NCI-H1105 treated with DMSO at 0.1 percent for 48 hours (cell line): ENCODE measurements around the gene KIF26A.

Experiments used
- DNase-seq: peaks from one replicate; lab custom pipeline; 2025; lab: John Stamatoyannopoulos, UW

The KIF26A gene

GRCh38 chr14:104222396-104223036 lies 84.1 kb downstream of the KIF26A start:
- no peak for DNase-seq

GRCh38 chr14:104223101-104224041 lies 85.0 kb downstream of the KIF26A start:
- peak; percentile 19 for DNase-seq

DNA sequence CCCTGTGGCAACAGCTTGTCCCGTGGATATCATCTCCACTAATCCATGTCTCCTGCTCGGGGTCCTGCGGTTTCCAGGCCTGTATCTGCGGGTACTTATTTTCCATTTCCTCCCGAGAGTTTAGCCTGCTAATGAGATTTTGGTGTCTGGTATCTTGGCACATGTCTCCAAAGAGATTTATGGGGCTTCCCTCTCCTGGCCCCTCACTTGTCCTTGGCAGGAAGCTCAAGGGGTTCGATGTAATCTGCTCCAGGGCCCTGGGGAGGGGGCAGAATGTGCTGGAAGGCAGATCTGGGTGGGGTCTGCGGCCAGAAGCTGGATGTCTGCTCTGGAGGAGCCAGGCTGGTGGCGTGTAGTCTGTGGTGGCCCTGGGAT lies 85.7 kb downstream of the KIF26A start:
- no peak for DNase-seq

DNA sequence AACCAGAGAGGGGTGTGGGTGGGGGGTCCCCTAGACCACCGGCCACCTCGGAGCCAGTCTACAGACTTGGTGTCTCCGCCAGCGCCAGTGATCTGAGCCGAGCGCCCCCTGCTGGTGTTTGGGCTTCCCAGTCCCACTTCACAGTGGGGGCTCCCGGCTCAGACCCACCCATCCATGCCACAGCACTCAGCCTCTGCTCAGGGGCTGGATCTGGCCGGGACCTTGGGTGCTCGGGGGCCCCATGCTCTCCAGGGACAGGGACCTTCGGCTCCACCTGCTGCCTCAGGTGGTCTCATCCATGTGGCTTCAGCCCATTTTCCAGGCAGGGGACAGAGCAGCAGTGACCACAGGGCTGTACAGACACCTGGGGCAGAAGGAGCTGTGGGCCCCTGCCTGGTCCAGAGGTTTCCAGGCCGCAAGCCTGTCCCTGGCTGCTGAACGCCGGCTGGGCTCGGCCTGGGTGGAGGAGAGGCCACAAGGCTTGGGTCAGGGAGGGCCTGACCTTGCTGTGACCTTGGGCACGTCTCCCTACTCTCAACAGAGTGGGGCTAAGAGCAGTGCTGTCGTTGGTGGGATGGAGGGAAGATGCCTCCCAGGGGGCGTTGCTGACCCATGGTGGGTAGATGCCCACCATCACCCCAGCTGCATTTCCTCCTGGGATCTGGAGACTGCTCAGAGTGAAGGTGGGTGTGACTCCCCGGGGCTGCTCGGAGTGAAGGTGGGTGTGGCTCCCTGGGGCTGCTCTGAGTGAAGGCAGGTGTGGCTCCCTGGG lies 86.3 kb downstream of the KIF26A start:
- peak; percentile 38 for DNase-seq

DNA sequence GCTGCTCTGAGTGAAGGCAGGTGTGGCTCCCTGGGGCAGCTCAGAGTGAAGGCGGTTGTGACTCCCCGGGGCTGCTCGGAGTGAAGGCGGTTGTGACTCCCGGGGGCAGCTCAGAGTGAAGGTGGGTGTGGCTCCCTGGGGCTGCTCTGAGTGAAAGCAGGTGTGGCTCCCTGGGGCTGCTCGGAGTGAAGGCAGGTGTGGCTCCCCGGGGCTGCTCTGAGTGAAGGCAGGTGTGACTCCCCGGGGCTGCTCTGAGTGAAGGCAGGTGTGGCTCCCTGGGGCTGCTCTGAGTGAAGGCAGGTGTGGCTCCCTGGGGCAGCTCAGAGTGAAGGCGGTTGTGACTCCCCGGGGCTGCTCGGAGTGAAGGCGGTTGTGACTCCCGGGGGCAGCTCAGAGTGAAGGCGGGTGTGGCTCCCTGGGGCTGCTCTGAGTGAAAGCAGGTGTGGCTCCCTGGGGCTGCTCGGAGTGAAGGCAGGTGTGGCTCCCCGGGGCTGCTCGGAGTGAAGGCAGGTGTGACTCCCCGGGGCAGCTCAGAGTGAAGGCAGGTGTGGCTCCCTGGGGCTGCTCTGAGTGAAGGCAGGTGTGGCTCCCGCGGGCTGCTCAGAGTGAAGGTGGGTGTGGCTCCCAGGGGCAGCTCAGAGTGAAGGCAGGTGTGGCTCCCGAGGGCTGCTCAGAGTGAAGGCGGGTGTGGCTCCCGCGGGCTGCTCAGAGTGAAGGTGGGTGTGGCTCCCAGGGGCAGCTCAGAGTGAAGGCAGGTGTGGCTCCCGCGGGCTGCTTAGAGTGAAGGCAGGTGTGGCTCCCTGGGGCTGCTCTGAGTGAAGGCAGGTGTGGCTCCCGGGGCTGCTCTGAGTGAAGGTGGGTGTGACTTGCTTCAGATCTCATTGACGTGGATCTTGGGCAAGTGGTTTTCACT lies 87.1 kb downstream of the KIF26A start:
- DNase-seq, result peak; percentile 96

- DNase-seq, result no peak
These were observed 88.3 kb downstream of the KIF26A start for GRCh38 chr14:104226421-104227383.

GRCh38 chr14:104227806-104228205 lies 89.4 kb downstream of the KIF26A start:
- DNase-seq, result no peak

DNA sequence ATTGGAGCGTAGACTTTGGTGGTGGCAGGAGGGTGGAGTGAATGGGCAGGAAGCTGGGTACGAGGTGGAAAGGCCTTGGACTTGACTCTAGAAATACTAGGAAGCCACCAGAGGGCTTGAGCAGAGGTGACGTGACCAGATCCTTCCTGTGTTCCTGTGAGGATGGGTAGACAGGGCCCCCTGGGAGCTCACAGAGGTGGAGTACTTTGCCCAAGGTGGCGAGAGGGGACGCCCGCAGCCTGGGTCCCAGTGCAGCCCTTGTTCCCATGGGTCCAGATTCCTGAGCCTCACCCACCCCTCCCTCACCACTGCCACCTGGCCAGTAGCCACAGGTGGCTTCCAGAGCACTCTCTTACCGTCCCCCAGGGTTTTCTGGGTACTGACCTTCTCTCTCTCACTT lies 89.8 kb downstream of the KIF26A start:
- DNase-seq, result no peak

DNA sequence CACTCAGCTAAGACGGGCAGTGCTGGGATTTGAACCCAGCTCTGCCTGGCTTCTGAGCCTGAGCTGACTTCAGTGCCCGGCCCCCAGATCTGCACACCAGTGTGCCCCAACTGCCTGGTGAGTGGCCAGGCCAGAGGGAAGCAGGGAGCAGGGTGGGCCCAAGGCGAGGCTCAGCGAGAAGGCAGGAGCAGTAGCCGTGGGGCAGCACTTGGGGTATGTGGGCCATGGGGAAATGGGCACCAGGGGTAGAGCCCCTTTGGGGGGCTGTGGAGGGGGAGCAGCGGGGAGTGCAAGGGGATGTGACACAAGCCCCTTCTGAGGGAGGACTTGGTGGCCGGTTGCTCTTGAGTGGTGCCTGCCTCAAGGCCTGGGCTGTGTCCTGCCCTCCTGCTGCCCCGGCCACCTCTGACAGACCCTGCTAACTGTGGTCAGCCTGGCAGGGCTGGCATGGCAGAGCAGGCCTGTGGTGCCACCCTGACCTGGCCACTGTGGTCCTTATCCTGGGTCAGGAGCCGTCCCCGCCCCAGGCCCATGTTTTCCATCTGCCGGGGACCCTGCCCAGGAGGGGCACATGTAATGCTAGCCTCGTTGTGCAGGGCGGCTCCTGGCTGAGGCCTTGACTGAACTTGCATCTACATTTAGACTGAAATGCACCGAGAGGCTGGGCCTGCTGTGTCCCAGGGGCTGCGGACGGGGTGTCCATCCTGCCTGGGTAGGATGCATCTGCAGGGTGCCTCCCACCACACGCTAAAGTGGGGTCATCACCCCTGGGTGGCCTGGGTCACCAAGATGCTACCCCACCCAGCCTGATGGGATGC lies 90.5 kb downstream of the KIF26A start:
- DNase-seq, result no peak

- no peak for DNase-seq
These were observed 91.2 kb downstream of the KIF26A start for GRCh38 chr14:104229534-104230055.

DNA sequence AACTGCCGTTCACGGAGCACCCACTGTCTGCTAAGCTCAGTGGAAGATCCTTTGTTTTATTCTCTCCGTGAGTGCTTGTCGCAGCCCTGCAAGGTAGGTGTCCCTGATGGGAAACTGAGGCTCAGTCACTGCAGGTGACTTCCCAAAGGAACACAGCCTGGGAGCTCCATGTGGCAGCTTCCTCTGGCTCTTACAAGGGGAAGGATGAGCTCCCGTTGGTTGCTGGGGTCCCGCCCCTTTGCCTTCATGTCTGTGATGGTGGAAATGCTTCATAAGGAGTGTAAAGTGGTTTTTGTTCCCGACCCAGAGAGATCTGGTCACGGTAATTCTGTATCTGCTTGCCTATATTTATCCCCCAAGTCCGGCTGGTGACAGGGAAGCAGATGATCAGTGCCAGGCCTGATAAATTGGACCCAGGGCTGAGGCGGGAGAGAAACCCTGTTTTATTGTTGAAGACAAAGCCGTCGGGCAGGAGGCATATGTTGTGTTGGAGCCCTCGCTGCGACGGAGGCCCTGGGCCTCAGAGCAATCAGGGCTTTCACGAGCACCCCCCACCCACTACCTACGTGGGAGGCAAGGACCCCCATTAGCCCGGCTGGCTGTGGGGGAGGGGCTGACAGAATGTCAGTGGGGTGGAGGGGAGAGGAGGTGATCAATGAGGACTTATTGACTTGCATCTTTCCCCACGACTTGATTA lies 91.9 kb downstream of the KIF26A start:
- DNase-seq, result no peak
